HUDEP-2 (cell line): Measurements from ENCODE around the gene GPR152.
A peak's percentile ranks its signal among the peaks of the same experiment; 100 is the strongest.
"Not testable (repeated sequence)": the region's sequence is repeated elsewhere in the genome, so short reads cannot be mapped to it uniquely, and the experiment has no call there.

Experiments used
- DNase-seq, 76 experiments: peaks; one replicate each; lab custom pipeline; 2025; ENCODE audit not compliant: unreplicated experiment in 76 of 76; lab: John Stamatoyannopoulos, UW

GPR152 gene

GRCh38 chr11:67431346-67432249, 20.9 kb downstream of the GPR152 start:
- no peak for DNase-seq

GRCh38 chr11:67429722-67430121, 22.8 kb downstream of the GPR152 start:
- DNase-seq, result no peak

- peak in 1 of 76 experiments; percentile 44 for DNase-seq
Measured at GRCh38 chr11:67429038-67429668, 23.4 kb downstream of the GPR152 start.

- DNase-seq, result peak in 75 of 76 experiments; percentile 57 to 98 (median 93)
Measured at GRCh38 chr11:67428052-67429001, 24.2 kb downstream of the GPR152 start, which contains the start of gene RPS6KB2. Gene RPS6KB2, plus strand, starts transcription at chr11:67428494. Its CDS starts 52 bp downstream, at chr11:67428546.

GRCh38 chr11:67427364-67427859, 25.1 kb downstream of the GPR152 start:
- not testable (repeated sequence) for DNase-seq

GRCh38 chr11:67423891-67424613, 28.5 kb downstream of the GPR152 start:
- no peak for DNase-seq

GRCh38 chr11:67423466-67423865, 29.1 kb downstream of the GPR152 start:
- DNase-seq, result no peak

- no peak for DNase-seq
Measured at GRCh38 chr11:67422891-67423290, 29.6 kb downstream of the GPR152 start.

- no peak for DNase-seq
Measured at GRCh38 chr11:67421430-67422031, 31.0 kb downstream of the GPR152 start.

- peak in 74 of 76 experiments; percentile 32 to 97 (median 89) for DNase-seq
Measured at GRCh38 chr11:67420646-67421429, 31.7 kb downstream of the GPR152 start.

GRCh38 chr11:67420147-67420645, 32.3 kb downstream of the GPR152 start:
- no peak for DNase-seq

- DNase-seq, result no peak
Measured at GRCh38 chr11:67419325-67420049, 33.0 kb downstream of the GPR152 start.

GRCh38 chr11:67418476-67419281, 33.9 kb downstream of the GPR152 start:
- DNase-seq, result peak in 3 of 76 experiments; percentile 14 to 17 (median 17)

- peak in 1 of 76 experiments; percentile 40 for DNase-seq
Measured at GRCh38 chr11:67417425-67417824, 35.1 kb downstream of the GPR152 start.

GRCh38 chr11:67416416-67417335, 35.9 kb downstream of the GPR152 start:
- DNase-seq, result peak in 65 of 76 experiments; percentile 14 to 74 (median 46)
